ENCODE results near the gene NAV2.

The NAV2 gene

GRCh38 chr11:19712281-19713195 lies at the start of gene NAV2:
TSS of gene NAV2 (plus strand) at chr11:19712837. CDS start at chr11:19713696, 859 bp downstream.
- peak; percentile 94 for DNase-seq (ENCODE audit: low spot score)

- no peak for DNase-seq (ENCODE audit: low spot score)
Measured at GRCh38 chr11:19663206-19663605, 49.4 kb upstream of the NAV2 start.

DNA sequence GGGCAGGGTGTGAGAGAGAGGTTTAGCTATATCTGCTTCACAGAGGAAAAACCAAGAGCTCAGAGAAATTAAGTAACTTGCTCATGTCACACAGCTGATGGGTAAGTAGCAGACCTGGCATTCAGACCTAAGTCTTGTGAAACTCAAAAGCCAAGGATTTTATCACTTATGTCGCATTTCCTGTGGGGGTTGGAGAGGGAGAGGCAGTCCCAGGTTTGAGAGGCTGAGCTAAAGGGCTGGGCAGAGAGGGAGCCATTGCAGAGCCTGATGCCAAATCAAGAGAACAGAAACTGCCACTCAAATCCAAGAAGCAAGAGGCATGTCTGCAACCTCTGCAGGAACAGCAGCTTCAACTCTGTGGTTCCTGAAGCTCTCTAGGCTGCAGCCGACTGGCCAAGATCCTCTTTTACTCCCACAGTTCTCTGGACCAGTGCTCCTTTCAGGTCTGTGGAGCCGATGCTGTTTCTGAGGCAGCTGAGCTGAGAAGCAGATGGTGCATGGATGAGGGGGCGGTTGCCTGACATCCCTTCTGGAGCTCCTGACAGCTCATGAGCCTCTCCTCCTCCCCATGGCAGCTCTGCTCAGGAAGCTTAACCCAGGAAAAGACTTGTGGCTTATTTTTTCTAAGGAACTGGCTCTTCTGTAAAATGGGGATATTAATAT lies 47.6 kb upstream of the NAV2 start:
- peak; percentile 83 for DNase-seq (ENCODE audit: low spot score)

- DNase-seq (ENCODE audit: low spot score) = peak; percentile 89
Measured at GRCh38 chr11:19666951-19667350, 45.7 kb upstream of the NAV2 start.

DNA sequence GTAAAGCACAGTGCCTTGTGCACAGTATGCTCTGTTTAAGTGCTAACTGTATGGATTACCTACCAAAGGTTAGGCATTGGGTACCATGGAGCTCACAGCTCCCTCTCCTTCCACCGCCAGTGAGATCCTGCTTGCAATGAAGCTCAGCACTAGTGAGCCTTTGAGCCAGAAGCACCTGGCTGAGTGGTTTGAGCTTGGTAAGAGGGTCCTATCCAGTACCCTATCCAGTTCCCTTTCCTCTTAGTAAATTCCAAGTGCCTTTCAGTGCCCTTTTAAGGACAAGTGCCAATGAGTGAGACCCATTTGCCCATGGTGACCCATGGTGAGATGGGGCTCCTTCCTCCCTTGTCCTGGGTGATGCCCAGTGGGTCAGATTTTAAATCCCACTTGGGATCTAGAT lies 43.1 kb upstream of the NAV2 start:
- DNase-seq (ENCODE audit: low spot score) = no peak

DNA sequence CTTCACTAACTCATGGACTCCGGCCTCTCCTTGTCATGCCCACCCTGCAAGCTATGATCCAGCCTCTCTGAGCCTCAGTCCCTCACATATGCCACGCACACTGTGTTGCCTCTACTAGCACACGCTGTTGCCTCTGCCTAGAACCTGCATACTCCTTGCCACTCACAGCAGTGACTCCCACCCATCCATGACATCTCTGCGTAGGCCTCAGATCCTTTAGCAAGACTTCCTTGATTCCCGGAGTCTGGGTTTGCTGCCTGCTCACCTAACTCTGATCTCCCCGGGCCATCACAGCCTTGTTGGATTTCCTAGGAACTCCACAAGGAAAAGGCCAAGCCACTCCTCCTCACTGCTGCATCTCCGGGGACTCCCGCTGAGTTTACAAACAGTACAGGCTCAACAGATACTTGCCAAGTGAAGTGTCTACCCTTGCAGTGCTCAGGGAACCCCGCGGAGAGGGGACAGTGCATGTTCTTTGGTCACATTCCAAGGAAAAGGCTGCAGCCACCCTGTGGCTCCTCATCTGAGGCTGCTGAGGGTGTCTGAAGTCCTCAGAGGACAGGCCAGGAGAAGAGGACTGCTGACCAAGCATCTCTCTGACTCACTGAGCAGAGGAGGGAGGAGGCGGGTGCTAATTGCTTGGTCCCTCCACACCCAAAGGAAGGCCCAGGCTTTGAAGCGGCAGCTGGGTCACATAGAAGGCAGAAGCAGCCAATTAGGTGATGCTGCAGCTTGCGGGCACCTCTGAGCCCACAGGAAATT lies 42.4 kb upstream of the NAV2 start:
- peak; percentile 80 for DNase-seq (ENCODE audit: low spot score)

- no peak for DNase-seq (ENCODE audit: low spot score)
Measured at GRCh38 chr11:19672586-19673206, 39.9 kb upstream of the NAV2 start.

DNA sequence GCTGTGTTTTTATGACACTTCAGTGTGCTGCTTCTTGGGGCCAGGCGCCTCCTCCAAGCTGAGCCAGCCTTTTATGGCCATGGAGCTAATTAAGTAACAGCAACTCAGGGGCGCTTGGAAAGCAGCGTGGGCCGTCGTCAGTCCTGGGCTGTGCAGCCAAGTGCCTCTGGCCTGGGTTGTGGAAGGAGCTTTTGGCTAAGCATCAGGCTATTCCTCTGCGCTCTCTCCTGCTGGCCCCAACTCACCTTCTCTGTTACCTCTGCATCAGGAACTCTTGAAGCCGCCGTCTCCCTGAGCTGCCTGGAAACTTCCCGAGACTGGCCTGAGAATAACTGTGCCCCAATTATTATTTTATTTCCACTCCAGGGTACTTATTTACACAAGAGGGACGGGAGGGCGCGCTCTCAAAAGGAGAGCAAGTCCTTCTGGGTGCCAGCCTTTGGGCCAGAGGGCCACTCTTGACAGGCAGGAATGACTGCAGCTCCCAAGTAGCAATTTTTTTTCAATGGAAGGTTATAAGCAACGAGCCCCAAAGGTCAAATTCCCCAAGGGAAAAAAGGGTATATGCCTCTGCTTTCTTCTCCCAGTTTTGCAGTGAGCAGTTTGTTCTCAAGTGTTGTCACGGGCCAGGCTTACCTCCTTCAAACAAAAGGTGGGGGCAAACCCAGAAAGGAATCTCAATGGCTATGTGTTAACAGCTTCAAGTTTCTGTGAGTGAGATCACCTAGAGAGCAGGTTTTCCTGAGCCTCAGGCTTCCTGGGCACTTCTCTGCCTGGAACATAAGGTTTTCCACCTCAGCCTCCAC lies 38.5 kb upstream of the NAV2 start:
- peak; percentile 65 for DNase-seq (ENCODE audit: low spot score)

DNA sequence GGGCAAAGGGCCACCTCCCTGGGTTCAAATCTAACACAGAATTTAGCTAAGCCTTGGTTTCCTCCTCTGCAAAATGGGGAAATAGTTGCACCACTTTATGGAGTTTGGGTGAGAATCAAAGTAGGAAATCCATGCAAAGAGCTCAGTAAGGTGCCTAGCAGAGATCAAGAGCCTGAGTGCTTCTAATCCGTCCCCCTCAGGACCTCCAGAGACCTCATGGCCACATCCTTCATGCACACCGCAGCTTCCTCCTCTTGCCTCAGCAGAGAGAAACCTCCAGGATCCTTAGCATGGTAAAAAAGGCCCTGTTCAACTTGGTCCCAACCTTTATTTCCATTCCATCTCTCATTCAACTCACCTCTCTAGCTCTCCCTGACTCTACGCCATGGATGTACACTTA lies 37.8 kb upstream of the NAV2 start:
- DNase-seq (ENCODE audit: low spot score) = no peak

DNA sequence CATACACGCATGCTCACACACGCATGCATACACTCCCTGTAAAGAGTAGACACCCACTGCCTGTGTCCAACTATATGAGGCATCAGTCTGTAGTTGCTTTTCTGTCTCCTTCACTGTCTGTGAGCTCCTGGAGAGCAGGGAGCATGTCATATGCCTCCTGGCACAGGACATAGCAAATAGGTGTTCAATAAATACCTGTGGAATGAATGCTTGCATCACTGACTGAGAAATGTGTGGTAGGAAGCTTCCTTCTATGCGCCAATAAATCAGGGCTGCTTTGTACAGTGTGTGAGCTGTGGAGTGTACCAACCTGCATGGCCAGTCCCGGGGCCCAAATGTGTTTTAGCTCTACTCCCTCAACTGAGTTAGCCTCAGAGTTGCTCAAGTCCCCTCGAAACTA lies 37.2 kb upstream of the NAV2 start:
- DNase-seq (ENCODE audit: low spot score) = no peak

DNA sequence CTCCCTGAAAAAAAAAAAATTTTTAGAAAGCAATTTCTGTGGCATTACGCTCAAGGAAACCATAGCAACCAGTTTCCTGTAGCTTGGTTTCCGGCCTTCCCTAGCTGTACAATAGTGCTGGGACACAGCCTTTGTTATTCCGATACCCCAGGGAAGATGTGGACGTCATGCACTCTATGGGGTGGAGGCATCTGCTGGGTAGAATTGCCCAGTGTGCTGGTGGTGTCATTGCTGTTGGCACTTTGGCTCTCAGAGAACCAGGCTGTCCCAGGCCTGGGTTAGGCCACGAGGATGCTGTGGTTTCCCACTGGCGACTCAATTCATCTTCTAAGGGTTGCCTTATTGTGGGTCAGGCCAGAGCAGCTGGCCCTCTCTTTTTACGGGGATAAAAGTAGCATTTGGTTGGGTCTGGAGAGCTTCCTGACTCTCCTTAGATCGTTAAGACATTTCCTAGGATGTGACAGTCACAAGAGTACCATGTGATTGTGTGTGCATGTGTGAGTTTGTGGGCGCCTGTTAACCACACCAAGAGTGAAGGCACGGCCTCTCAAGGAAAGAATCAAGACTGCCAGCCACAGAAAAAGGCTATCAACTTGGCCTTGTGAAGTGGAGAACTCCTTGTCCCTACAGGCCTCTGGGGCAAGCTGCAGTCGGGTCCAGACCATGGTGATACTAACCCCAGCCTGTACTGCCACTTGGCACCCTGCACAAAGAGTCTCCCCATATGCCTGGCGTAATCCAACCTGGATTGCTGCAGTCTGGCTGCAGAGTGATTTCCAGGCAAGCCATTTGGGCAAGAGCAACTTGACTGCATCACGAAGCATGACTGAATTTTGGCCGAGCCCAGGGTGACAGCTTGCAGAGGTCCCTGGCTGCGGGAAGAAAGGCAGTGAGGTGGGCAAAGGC lies 35.9 kb upstream of the NAV2 start:
- DNase-seq (ENCODE audit: low spot score) = no peak

- no peak for DNase-seq (ENCODE audit: low spot score)
Measured at GRCh38 chr11:19677381-19678080, 35.1 kb upstream of the NAV2 start.

DNA sequence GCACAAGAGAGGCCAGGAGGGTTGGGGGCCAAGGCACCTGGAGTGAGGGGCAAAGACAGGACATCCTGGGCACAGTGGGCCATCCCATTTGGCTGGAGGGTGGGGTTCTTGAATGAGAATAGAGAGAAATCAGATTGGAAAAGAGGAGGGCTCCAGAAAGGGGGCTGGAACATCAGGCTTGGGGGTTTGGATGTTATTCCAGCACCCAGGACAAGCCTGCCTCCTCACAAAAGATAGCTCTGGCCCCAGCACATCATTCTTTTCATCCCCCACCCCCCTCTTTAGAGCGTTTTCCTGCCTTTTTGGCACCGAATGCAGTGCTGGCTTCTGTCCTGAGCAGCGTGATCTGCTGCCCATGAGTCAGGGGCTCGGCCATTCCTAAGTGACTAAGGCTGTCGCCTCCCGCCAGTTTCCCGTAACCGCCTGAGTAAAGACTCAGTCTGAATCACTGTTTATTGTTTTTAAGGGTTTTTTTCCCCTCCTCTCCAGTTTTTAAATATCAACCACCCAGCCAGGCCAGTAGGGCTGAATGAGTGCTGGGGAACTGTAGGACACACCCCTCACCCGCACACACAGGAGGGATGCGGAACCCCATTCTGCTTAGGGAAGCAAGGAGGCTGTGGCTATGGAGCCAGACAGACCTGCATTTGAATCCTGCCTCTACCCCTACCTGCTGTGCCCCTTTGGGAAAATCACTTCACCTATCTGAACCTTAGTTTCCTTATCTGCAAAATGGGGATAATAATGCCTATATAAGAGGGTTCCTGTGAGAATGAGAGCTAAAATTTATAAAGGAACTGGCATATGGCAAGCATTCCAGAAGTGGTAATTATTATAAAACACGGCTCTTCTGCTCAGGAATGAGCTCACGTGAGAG lies 32.4 kb upstream of the NAV2 start:
- peak; percentile 58 for DNase-seq (ENCODE audit: low spot score)

GRCh38 chr11:19680829-19681368 lies 31.7 kb upstream of the NAV2 start:
- no peak for DNase-seq (ENCODE audit: low spot score)

GRCh38 chr11:19683141-19683805 lies 29.4 kb upstream of the NAV2 start:
- no peak for DNase-seq (ENCODE audit: low spot score)

GRCh38 chr11:19683862-19684491 lies 28.7 kb upstream of the NAV2 start:
- DNase-seq (ENCODE audit: low spot score) = no peak

DNA sequence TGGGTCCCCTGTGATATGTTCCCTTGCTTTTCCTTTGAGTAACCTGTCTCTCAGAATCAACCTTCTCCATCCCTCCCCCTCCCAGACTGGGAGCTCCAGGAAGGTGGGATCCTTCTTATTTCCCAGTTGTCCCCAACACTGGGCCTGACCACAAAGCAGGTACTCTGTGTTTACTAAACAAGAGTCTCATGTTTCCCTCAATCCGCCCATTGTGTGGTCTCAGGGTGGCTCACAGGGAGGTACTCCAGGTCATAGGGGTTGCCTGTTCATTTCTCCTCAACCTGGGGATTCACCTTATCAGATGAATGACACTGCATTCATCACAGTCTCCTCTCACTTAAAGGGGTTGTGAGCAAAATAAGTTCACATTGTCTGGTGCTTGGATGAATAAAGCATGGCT lies 26.4 kb upstream of the NAV2 start:
- no peak for DNase-seq (ENCODE audit: low spot score)

Data from putamen (tissue), 1 donor.